ENCODE measurements around the gene SH2B2.

The SH2B2 gene

DNA sequence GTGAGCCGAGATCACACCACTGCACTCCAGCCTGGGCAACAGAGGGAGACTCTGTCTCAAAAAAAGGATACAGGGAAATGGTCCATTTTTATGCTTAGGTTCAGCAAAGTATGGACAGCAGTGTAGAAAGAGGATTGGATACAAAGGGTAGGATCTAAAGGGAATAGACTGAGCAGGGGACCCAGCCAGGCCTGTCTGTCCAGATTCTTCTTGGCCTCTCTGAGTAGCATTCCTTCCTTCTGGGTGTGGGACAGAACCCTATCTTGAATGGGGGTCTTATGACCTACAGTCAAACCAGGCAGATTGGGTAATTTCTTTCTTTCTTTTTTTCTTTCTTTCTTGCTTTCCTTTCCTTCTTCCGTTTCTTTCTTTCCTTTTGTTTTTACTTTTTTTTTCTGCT lies 25.6 kb downstream of the SH2B2 start:
- H3K4me3 ChIP-seq: no peak overlapping the region
- DNase-seq (ENCODE audit: low spot score): no peak
- no peak overlapping the region for H3K27ac ChIP-seq
- TF ChIP-seq CTCF (IDR thresholded peaks at IDR 0.05): no peak

GRCh38 chr7:102313997-102314780 lies 27.5 kb downstream of the SH2B2 start:
- Histone ChIP-seq H3K27ac (no peak overlapping the region), H3K4me3 (no peak overlapping the region)
- no peak for DNase-seq (ENCODE audit: low spot score)
- no peak for TF ChIP-seq CTCF (IDR thresholded peaks at IDR 0.05)

- no peak for TF ChIP-seq CTCF (IDR thresholded peaks at IDR 0.05)
- Histone ChIP-seq H3K27ac (no peak overlapping the region), H3K4me3 (no peak overlapping the region)
- no peak for DNase-seq (ENCODE audit: low spot score)
These were observed 30.8 kb downstream of the SH2B2 start for GRCh38 chr7:102317231-102318059.

DNA sequence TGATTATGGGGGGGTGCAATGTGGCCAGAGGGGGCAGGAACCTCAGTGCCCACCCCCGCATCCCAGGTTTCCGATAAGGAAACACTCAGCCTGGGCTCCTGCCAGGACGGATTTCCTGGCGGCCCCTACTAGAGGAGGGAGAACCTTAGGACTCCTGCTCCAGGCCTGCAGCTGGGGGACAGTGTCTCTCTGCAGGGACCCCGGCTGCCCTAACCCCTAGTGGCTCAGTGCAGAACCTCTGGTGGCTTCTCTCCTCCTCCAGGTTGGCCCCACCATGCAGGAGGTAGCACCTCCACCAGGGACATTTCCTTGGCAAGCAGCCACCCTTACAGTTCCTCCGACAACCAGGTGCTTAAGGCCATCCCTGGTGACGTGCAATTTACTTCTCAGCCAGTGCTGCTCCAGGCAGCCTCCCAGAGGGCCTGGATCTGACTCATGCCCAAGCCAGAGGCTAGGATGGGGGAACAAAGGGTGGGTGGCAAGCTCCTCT lies 31.9 kb downstream of the SH2B2 start:
- DNase-seq (ENCODE audit: low spot score): no peak
- Histone ChIP-seq H3K4me3 (no peak overlapping the region), H3K27ac (no peak overlapping the region)
- TF ChIP-seq CTCF (IDR thresholded peaks at IDR 0.05): no peak

GRCh38 chr7:102319671-102320070 lies 33.0 kb downstream of the SH2B2 start:
- Histone ChIP-seq H3K27ac (no peak overlapping the region), H3K4me3 (no peak overlapping the region)
- no peak for TF ChIP-seq CTCF (IDR thresholded peaks at IDR 0.05)
- DNase-seq (ENCODE audit: low spot score): no peak

DNA sequence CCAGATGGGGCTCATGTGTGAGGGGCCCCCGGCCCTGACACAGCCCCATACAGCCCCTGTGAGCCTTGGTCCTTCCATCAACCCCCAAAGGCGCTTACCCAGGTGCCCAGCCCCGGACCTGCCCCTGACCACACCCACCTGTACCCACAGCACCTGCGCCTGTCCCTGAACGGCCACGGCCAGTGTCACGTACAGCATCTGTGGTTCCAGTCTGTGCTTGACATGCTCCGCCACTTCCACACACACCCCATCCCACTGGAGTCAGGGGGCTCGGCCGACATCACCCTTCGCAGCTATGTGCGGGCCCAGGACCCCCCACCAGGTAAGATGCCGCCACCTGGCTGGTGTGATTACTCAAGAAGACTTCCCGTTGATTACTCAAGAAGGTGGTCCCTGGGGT lies 33.5 kb downstream of the SH2B2 start:
- no peak for TF ChIP-seq CTCF (IDR thresholded peaks at IDR 0.05)
- DNase-seq (ENCODE audit: low spot score): no peak
- Histone ChIP-seq H3K27ac (no peak overlapping the region), H3K4me3 (no peak overlapping the region)

Data from coronary artery (tissue), 2 donors.